Fibroblast of lung (primary cell): ENCODE results near the gene GRID1. TPM values are rescaled to one million over a fixed set of nuclear protein-coding genes. Genes with fewer than 3 reads are reported as not detected.

Source experiments
- DNase-seq, 2 donors: peaks; one replicate each; pipeline versions ENCODE4 v3.0.0 to v3.0.0-alpha.2; 2010; ENCODE audit warnings: low read depth in 2 of 2
- H2AFZ ChIP-seq: 2 replicates; pipeline ENCODE4 v1.5.1; 2012; ENCODE audit warnings: low read length, control low read depth, inconsistent platforms
- H3K27ac ChIP-seq: 2 replicates; pipeline ENCODE4 v1.5.1; 2011; ENCODE audit warnings: low read length, control low read depth; ENCODE audit not compliant: insufficient read depth
- H3K27me3 ChIP-seq: 2 replicates; pipeline ENCODE4 v1.5.1; 2011; ENCODE audit warnings: mild to moderate bottlenecking, low read length; ENCODE audit not compliant: control insufficient read depth, insufficient read depth
- H3K36me3 ChIP-seq: 2 replicates; pipeline ENCODE4 v1.5.1; 2011; ENCODE audit warnings: low read length; ENCODE audit not compliant: control insufficient read depth, insufficient read depth
- H3K4me1 ChIP-seq: 2 replicates; pipeline ENCODE4 v1.5.1; 2011; ENCODE audit warnings: low read length; ENCODE audit not compliant: control insufficient read depth, insufficient read depth; ENCODE audit errors: extremely low read depth
- H3K4me2 ChIP-seq: 2 replicates; pipeline ENCODE4 v1.5.1; 2011; ENCODE audit warnings: low read length, control low read depth; ENCODE audit not compliant: insufficient read depth; ENCODE audit errors: extremely low read depth
- H3K4me3 ChIP-seq, 4 experiments: fragments of 200-600 bp in 1 of 4; sonication (generic) in 1 of 4; replicated peaks in 1 of 4; 2 replicates each; pipeline ENCODE4 v1.5.1; 2011 to 2016; ENCODE audit warnings: low read length in 4 of 4, low read depth in 3 of 4, mild to moderate bottlenecking in 3 of 4, control low read depth in 2 of 4, inconsistent platforms in 1 of 4, mixed read lengths in 1 of 4; ENCODE audit not compliant: insufficient read depth in 1 of 4; ENCODE audit errors: control extremely low read depth in 1 of 4
- H3K79me2 ChIP-seq: 2 replicates; pipeline ENCODE4 v1.5.1; 2012; ENCODE audit warnings: mild to moderate bottlenecking, low read length, inconsistent platforms; ENCODE audit not compliant: control insufficient read depth, insufficient read depth
- H3K9ac ChIP-seq: 2 replicates; pipeline ENCODE4 v1.5.1; 2011; ENCODE audit warnings: mild to moderate bottlenecking, low read length, control low read depth; ENCODE audit not compliant: insufficient read depth
- H3K9me3 ChIP-seq: 2 replicates; pipeline ENCODE4 v1.5.1; 2012; ENCODE audit warnings: low read depth, low read length; ENCODE audit not compliant: control insufficient read depth, insufficient read depth
- H4K20me1 ChIP-seq: 2 replicates; pipeline ENCODE4 v1.5.1; 2011; ENCODE audit warnings: low read length; ENCODE audit not compliant: control insufficient read depth, insufficient read depth; ENCODE audit errors: extremely low read depth
- CTCF ChIP-seq, 2 donors: IDR thresholded peaks in 1 of 2; conservative IDR thresholded peaks in 1 of 2; 1 replicate in 1 of 2; 2 replicates in 1 of 2; pipeline ENCODE4 v1.5.1; 2011 to 2012; ENCODE audit warnings: low read length in 2 of 2, control low read depth in 1 of 2, inconsistent platforms in 1 of 2, low read depth in 1 of 2, mild to moderate bottlenecking in 1 of 2
- EZH2 ChIP-seq: IDR thresholded peaks from 2 replicates; pipeline ENCODE4 v1.5.1; 2012; ENCODE audit warnings: low read length, control low read depth, mild to moderate bottlenecking; ENCODE audit errors: missing control alignments
- polyA plus RNA-seq, 2 donors: library from polyadenylated mRNA; depleted of rRNA in 1 of 2; stranded (reverse) in 1 of 2; unstranded in 1 of 2; fragments of >200 nt; gene quantifications; 2 replicates each; pipeline ENCODE4 v1.2.1, GENCODE V29; 2011 to 2012; ENCODE audit warnings: missing spikeins in 1 of 2
- total RNA-seq: library from RNA; depleted of rRNA; stranded (reverse); fragments of >200 nt; gene quantifications from 2 replicates; pipeline ENCODE4 v1.2.1, GENCODE V29; 2014

Gene GRID1
- total and polyA plus RNA-seq, 2 donors (not counting 1 experiment from before 2014, with no cell fraction given): 0.03 to 0.33 TPM

- no peaks in the 10 kb centered on the region for H3K79me2 ChIP-seq
- H3K27ac ChIP-seq: no peak overlapping the region
- no peaks in the 10 kb centered on the region for H4K20me1 ChIP-seq
- H2AFZ ChIP-seq: no peak overlapping the region
- DNase-seq: no peak
- no peaks in the 10 kb centered on the region for H3K27me3 ChIP-seq
- H3K9me3 ChIP-seq: no peaks in the 10 kb centered on the region
- TF ChIP-seq CTCF (conservative IDR thresholded peaks at IDR 0.05 in 1 of 2, IDR thresholded peaks at IDR 0.05 in 1 of 2; ENCODE audit: low read depth in 1 of 2, low read length in 2 of 2) (no peak), EZH2 (no peak)
- H3K4me2 ChIP-seq: no peak overlapping the region
- no peaks in the 10 kb centered on the region for H3K36me3 ChIP-seq
- H3K9ac ChIP-seq: no peak overlapping the region
- no peaks in the 10 kb centered on the region for H3K4me1 ChIP-seq
- no peak overlapping the region for H3K4me3 ChIP-seq
These were observed 62.2 kb downstream of the GRID1 start for GRCh38 chr10:86304436-86304835.

- H2AFZ ChIP-seq: no peak overlapping the region
- H3K4me1 ChIP-seq: no peaks in the 10 kb centered on the region
- H3K27me3 ChIP-seq: no peaks in the 10 kb centered on the region
- H3K36me3 ChIP-seq: no peaks in the 10 kb centered on the region
- H4K20me1 ChIP-seq: no peaks in the 10 kb centered on the region
- no peak overlapping the region for H3K9ac ChIP-seq
- no peak overlapping the region for H3K27ac ChIP-seq
- H3K4me3 ChIP-seq: no peak overlapping the region
- TF ChIP-seq CTCF (conservative IDR thresholded peaks at IDR 0.05 in 1 of 2, IDR thresholded peaks at IDR 0.05 in 1 of 2; ENCODE audit: low read depth in 1 of 2, low read length in 2 of 2) (no peak), EZH2 (no peak)
- no peaks in the 10 kb centered on the region for H3K79me2 ChIP-seq
- H3K4me2 ChIP-seq: no peak overlapping the region
- H3K9me3 ChIP-seq: no peaks in the 10 kb centered on the region
- no peak for DNase-seq
These were observed 63.0 kb downstream of the GRID1 start for GRCh38 chr10:86303626-86304025.

- H3K79me2 ChIP-seq: no peaks in the 10 kb centered on the region
- no peak overlapping the region for H3K27ac ChIP-seq
- H3K9me3 ChIP-seq: no peaks in the 10 kb centered on the region
- peaks cover 2% of the 10 kb centered on the region for H4K20me1 ChIP-seq
- TF ChIP-seq EZH2 (no peak), CTCF (conservative IDR thresholded peaks at IDR 0.05 in 1 of 2, IDR thresholded peaks at IDR 0.05 in 1 of 2; ENCODE audit: low read depth in 1 of 2, low read length in 2 of 2) (no peak)
- H3K4me2 ChIP-seq: no peak overlapping the region
- DNase-seq: no peak
- no peaks in the 10 kb centered on the region for H3K27me3 ChIP-seq
- no peaks in the 10 kb centered on the region for H3K4me1 ChIP-seq
- H2AFZ ChIP-seq: no peak overlapping the region
- no peaks in the 10 kb centered on the region for H3K36me3 ChIP-seq
- no peak overlapping the region for H3K9ac ChIP-seq
- H3K4me3 ChIP-seq: no peak overlapping the region
These were observed 64.6 kb downstream of the GRID1 start for GRCh38 chr10:86301971-86302370.
